Adrenal gland (tissue), 5 donors: ENCODE results near the gene PTPRS.

Source experiments
- CTCF ChIP-seq, 6 experiments: fragments of 450-650 bp in 4 of 6; fragments of 200-600 bp in 2 of 6; sonication (generic) in 1 of 6; IDR thresholded peaks; 1 replicate in 5 of 6; 2 replicates in 1 of 6; pipeline versions ENCODE4 v1.5.1 to v1.8.0; 2016 to 2021; ENCODE audit warnings: antibody characterized with exemption in 6 of 6, mild to moderate bottlenecking in 2 of 6, moderate library complexity in 1 of 6
- POLR2A ChIP-seq, 2 donors: fragments of 450-650 bp; IDR thresholded peaks; one replicate each; pipeline ENCODE4 v1.6.1; 2017; ENCODE audit warnings: antibody characterized with exemption in 2 of 2, mild to moderate bottlenecking in 2 of 2, moderate library complexity in 1 of 2
- donor health status: DM: no; HTN: no; CAD: no.

GRCh38 chr19:5361407-5361806 is 20.8 kb upstream of the PTPRS start:
- TF ChIP-seq CTCF (IDR thresholded peaks at IDR 0.05) = no peak
- no peak for TF ChIP-seq POLR2A (IDR thresholded peaks at IDR 0.05)
